Measurements from ENCODE around the gene TTC22. TPM values are rescaled to one million over a fixed set of nuclear protein-coding genes. Genes with fewer than 3 reads are reported as not detected.

The TTC22 gene
- total RNA-seq, 4 donors from 2014 or later = 0.10 to 0.24 (median 0.13) TPM; not detected in 1

DNA sequence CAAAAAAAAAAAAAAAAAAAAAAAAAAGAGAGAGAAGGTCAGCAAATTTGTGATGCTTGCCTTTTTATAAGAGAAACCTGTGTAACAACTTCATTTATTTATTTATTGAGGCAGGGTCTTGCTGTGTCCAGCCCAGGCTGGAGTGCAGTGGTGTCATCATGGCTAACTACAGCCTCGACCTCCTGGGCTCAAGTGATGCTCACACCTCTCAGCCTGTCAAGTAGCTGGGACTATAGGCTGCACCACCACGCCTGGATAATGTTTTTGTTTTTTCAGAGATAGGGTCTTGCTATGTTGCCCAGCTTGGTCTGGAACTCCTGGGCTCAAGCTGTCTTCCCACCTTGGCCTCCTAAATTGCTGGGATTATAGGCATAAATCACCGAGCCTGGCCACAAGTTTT, 43.4 kb upstream of the TTC22 start:
- ATAC-seq (no peak), DNase-seq (no peak)
- Histone ChIP-seq H3K4me3 (no peak overlapping the region), H3K27me3 (no peaks in the 10 kb centered on the region), H3K4me1 (no peaks in the 10 kb centered on the region), H3K9me3 (no peaks in the 10 kb centered on the region), H3K36me3 (peaks cover 0 to 6% of the 10 kb centered on the region in 2 donors), H3K27ac (no peak overlapping the region)
- no peak for TF ChIP-seq POLR2A (IDR thresholded peaks at IDR 0.05)
- TF ChIP-seq CTCF (IDR thresholded peaks at IDR 0.05 in 4 of 5, conservative IDR thresholded peaks at IDR 0.05 in 1 of 5) = no peak
- in situ Hi-C loops (cut with MboI; ENCODE audit: low sequenced_read_pairs in 4 of 4) = no loop called here
- intact Hi-C loops (cut with DNase I; ENCODE audit: low total_unique reads) = no loop called here

DNA sequence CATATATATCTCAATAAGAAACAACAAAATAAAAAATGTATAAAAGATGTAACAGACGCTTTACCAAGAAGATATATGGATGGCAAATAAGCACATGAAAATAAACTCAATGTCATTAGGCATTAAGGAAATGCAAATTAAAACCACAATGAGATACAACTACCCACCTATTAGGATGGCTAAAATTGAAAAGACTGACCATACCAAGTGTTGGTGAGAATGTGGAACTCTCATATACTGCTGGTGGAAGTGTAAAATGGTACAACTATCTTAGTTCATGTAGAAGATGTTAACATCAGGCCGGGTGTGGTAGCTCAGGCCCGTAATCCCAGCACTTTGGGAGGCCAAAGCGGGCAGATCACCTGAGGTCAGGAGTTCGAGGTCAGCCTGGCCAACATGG, 42.3 kb upstream of the TTC22 start:
- ATAC-seq (no peak), DNase-seq (no peak)
- in situ Hi-C loops (cut with MboI; ENCODE audit: low sequenced_read_pairs in 4 of 4) = no loop called here

GRCh38 chr1:54842963-54843362, 41.8 kb upstream of the TTC22 start:
- TF ChIP-seq POLR2A (IDR thresholded peaks at IDR 0.05) (no peak), CTCF (IDR thresholded peaks at IDR 0.05 in 4 of 5, conservative IDR thresholded peaks at IDR 0.05 in 1 of 5) (no peak)
- Histone ChIP-seq H3K4me3 (no peak overlapping the region), H3K36me3 (no peaks in the 10 kb centered on the region), H3K27ac (no peak overlapping the region), H3K4me1 (no peaks in the 10 kb centered on the region), H3K9me3 (no peaks in the 10 kb centered on the region), H3K27me3 (no peaks in the 10 kb centered on the region)
- ATAC-seq = no peak
- intact Hi-C loops (cut with DNase I; ENCODE audit: low total_unique reads) (no loop called here), in situ Hi-C loops (cut with MboI; ENCODE audit: low sequenced_read_pairs in 4 of 4) (no loop called here)
- DNase-seq = no peak

More for the DNA sequence above, 42.3 kb upstream of the TTC22 start:
- intact Hi-C loops (cut with DNase I; ENCODE audit: low total_unique reads) = no loop called here
- H3K4me1 ChIP-seq = no peaks in the 10 kb centered on the region
- peaks cover 0 to 3% of the 10 kb centered on the region in 2 donors for H3K36me3 ChIP-seq
- no peak overlapping the region for H3K4me3 ChIP-seq
- H3K27me3 ChIP-seq = no peaks in the 10 kb centered on the region
- H3K9me3 ChIP-seq = no peaks in the 10 kb centered on the region
- H3K27ac ChIP-seq = no peak overlapping the region
- no peak for TF ChIP-seq POLR2A (IDR thresholded peaks at IDR 0.05)
- no peak for TF ChIP-seq CTCF (IDR thresholded peaks at IDR 0.05 in 4 of 5, conservative IDR thresholded peaks at IDR 0.05 in 1 of 5)

- DNase-seq (no peak), ATAC-seq (no peak)
- H3K36me3 ChIP-seq = no peaks in the 10 kb centered on the region
- H3K4me3 ChIP-seq = no peak overlapping the region
- H3K4me1 ChIP-seq = no peaks in the 10 kb centered on the region
- in situ Hi-C loops (cut with MboI; ENCODE audit: low sequenced_read_pairs in 4 of 4) (no loop called here), intact Hi-C loops (cut with DNase I; ENCODE audit: low total_unique reads) (no loop called here)
- no peaks in the 10 kb centered on the region for H3K27me3 ChIP-seq
- H3K9me3 ChIP-seq = no peaks in the 10 kb centered on the region
- no peak overlapping the region for H3K27ac ChIP-seq
- no peak for TF ChIP-seq POLR2A (IDR thresholded peaks at IDR 0.05)
- no peak for TF ChIP-seq CTCF (IDR thresholded peaks at IDR 0.05 in 4 of 5, conservative IDR thresholded peaks at IDR 0.05 in 1 of 5)
Observed at GRCh38 chr1:54842206-54842915, 41.2 kb upstream of the TTC22 start.

- Histone ChIP-seq H3K4me1 (no peaks in the 10 kb centered on the region), H3K4me3 (no peak overlapping the region), H3K27ac (no peak overlapping the region), H3K36me3 (no peaks in the 10 kb centered on the region), H3K27me3 (no peaks in the 10 kb centered on the region), H3K9me3 (no peaks in the 10 kb centered on the region)
- intact Hi-C loops (cut with DNase I; ENCODE audit: low total_unique reads) = no loop called here
- TF ChIP-seq CTCF (IDR thresholded peaks at IDR 0.05 in 4 of 5, conservative IDR thresholded peaks at IDR 0.05 in 1 of 5) = no peak
- no peak for ATAC-seq
- no peak for DNase-seq
- in situ Hi-C loops (cut with MboI; ENCODE audit: low sequenced_read_pairs in 4 of 4) = no loop called here
Observed at GRCh38 chr1:54839824-54840223, 38.7 kb upstream of the TTC22 start.
